Kidney epithelial cell (primary cell): ENCODE measurements around the gene SLC41A1. TPM values are rescaled to one million over a fixed set of nuclear protein-coding genes. Genes with fewer than 3 reads are reported as not detected.
A peak's percentile ranks its signal among the peaks of the same experiment; 100 is the strongest.

ENCODE experiments used
- DNase-seq: peaks from one replicate; pipeline ENCODE4 v3.0.0-alpha.2; 2010; ENCODE audit warnings: low read depth
- H3K27me3 ChIP-seq: 2 replicates; pipeline ENCODE4 v1.6.0; 2011; ENCODE audit warnings: low read length; ENCODE audit not compliant: control insufficient read depth, insufficient read depth
- H3K36me3 ChIP-seq: 2 replicates; pipeline ENCODE4 v1.5.1; 2011; ENCODE audit warnings: low read length; ENCODE audit not compliant: control insufficient read depth, insufficient read depth
- H3K4me3 ChIP-seq: 2 replicates; pipeline ENCODE4 v1.5.1; 2011; ENCODE audit warnings: low read depth, mild to moderate bottlenecking, control low read depth, low read length
- CTCF ChIP-seq: IDR thresholded peaks from 2 replicates; pipeline ENCODE4 v1.5.1; 2011; ENCODE audit warnings: mild to moderate bottlenecking, moderate library complexity, low read length, control low read depth, inconsistent platforms; ENCODE audit not compliant: insufficient read depth, poor library complexity, severe bottlenecking
- total RNA-seq: library from RNA; depleted of rRNA; stranded (reverse); fragments of >200 nt; gene quantifications from 2 replicates; pipeline ENCODE4 v1.2.3, GENCODE V29; 2015

Gene SLC41A1
- total RNA-seq, 1 donor from 2014 or later, result 20.9 TPM

GRCh38 chr1:205751036-205751651, 61.9 kb downstream of the SLC41A1 start:
- TF ChIP-seq CTCF, result no peak
- H3K36me3 ChIP-seq, result no peaks in the 10 kb centered on the region
- no peak for DNase-seq
- H3K4me3 ChIP-seq, result no peak overlapping the region
- H3K27me3 ChIP-seq, result no peaks in the 10 kb centered on the region

GRCh38 chr1:205750138-205751035, 62.6 kb downstream of the SLC41A1 start, which contains the start of gene NUCKS1:
Gene NUCKS1 (minus strand): TSS chr1:205750182. CDS start chr1:205749973, 209 bp downstream.
- peak; percentile 93 for DNase-seq
- Histone ChIP-seq H3K27me3 (no peaks in the 10 kb centered on the region), H3K4me3 (peak within 1 kb of the TSS; percentile 69), H3K36me3 (no peaks in the 10 kb centered on the region)
- TF ChIP-seq CTCF, result no peak

DNA sequence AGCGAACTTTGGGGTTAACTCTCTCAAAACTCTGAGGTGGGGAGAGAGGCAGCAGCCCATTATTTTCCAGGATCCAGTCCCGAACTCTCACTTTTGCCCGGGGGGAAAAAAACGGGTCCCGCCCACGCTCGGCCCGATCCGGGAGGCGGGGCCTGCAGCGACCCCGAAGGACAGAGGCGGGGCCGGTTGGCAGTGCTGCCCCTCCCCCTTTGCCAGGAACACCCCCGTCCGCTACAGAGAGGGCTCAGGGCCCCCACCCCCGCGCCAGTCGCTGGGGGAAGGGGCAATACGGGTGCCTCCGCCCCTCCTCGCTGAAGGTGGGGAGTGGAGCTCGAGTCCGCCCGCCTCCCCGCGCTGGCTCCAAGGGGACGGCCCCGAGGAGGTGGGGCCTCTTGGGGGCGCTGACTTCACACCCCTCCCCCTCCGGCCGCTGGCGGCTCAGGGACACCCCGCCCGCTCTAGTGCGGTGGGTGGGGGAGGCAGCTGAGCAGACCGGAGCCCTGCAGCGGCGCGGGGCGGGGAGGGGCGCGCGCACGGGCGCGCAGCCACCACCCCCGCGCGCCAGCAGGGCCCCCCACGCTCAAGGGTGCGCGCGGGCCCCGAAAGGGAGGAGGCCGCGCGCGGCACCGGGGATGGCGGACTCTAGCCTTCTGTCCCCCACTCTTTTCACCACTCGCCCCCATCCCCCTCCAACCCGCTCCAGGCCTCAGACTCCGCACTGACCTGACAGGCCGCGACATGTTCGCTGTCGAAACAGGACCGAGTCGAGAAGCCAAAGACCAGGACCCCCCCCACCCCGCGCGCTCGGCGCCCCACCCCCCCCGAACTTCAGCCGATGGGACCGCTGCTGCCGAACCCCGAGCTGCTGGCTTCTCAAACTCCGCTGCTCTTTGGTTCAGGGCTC, 63.5 kb downstream of the SLC41A1 start:
- H3K27me3 ChIP-seq, result no peaks in the 10 kb centered on the region
- peak overlapping the region; percentile 69 for H3K4me3 ChIP-seq
- TF ChIP-seq CTCF, result no peak
- H3K36me3 ChIP-seq, result no peaks in the 10 kb centered on the region
- peak; percentile 63 for DNase-seq

DNA sequence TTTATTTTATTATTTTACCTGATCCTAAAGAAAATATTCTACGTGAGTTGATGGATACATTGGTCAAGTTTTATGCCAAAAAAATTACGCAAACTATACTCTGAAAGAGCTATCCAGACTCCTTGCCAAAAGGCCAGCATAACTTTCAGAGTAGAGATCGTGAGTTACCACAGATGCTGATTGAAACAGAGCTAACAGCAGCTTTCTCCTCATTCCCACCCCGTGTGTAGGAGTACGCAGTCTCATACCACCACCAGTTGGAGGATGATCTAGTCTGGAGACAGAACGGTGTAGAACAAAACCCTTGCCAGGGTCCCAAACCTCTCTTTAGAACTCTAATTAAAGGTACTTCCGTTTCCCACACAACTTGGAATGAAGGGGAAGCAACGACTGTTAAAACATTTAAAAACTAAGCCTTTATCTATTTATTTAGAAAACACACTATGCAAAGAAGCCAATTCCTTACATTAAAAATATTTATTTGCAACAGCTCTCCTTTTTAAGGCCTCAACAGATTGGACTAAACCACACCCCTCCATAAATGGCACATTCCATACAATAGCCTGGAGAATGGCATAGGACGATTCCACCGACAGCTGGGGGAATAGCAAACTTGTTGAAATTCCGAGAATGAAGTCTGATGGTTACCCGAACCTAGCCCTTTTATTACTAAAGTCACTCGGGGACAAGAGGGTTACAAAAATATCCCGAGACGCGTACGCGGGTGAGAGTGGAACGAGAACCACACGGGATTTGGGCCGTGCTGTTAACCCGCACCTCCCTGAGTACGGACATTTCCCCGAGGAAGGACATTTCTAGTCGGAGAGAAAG, 64.4 kb downstream of the SLC41A1 start:
- Histone ChIP-seq H3K36me3 (no peaks in the 10 kb centered on the region), H3K27me3 (no peaks in the 10 kb centered on the region), H3K4me3 (peak overlapping the region; percentile 69)
- no peak for TF ChIP-seq CTCF
- no peak for DNase-seq
